Right lobe of liver (tissue), 4 donors: ENCODE results near the gene ZKSCAN3.

ENCODE experiments used
- CTCF ChIP-seq, 4 donors: fragments of 200-600 bp in 3 of 4; fragments of 450-650 bp in 1 of 4; IDR thresholded peaks; one replicate each; pipeline versions ENCODE4 v1.5.1 to v1.8.0; 2016 to 2022; ENCODE audit warnings: antibody characterized with exemption in 4 of 4, mild to moderate bottlenecking in 2 of 4
- POLR2A ChIP-seq: fragments of 450-650 bp; IDR thresholded peaks from one replicate; pipeline ENCODE4 v1.6.1; 2017; ENCODE audit warnings: antibody characterized with exemption, mild to moderate bottlenecking
- donor health status: DM: no; HTN: no; CAD: no.
- donor health status: DM: no; HTN: no; CAD: no.
- donor health status: DM: no; HTN: yes; CAD: no.

- TF ChIP-seq CTCF (IDR thresholded peaks at IDR 0.05) (no peak), POLR2A (no peak)
These were observed 36.8 kb upstream of the ZKSCAN3 start for GRCh38 chr6:28312939-28313338.
